NCI-H510A (cell line): ENCODE data around the gene KIAA1671.
"Not testable (repeated sequence)": the region's sequence is repeated elsewhere in the genome, so short reads cannot be mapped to it uniquely, and the experiment has no call there.

ENCODE experiments used
- DNase-seq: peaks from one replicate; lab custom pipeline; 2025; lab: John Stamatoyannopoulos, UW

Gene KIAA1671

GRCh38 chr22:25172153-25172552, 219.6 kb downstream of the KIAA1671 start:
- no peak for DNase-seq

GRCh38 chr22:25174156-25174887, 221.8 kb downstream of the KIAA1671 start:
- DNase-seq: no peak

- no peak for DNase-seq
These were observed 222.4 kb downstream of the KIAA1671 start for GRCh38 chr22:25174888-25175411.

GRCh38 chr22:25176175-25176574, 223.7 kb downstream of the KIAA1671 start:
- DNase-seq: no peak

GRCh38 chr22:25176799-25177198, 224.3 kb downstream of the KIAA1671 start:
- no peak for DNase-seq

GRCh38 chr22:25177226-25177625, 224.7 kb downstream of the KIAA1671 start:
- DNase-seq: no peak

GRCh38 chr22:25177895-25178294, 225.4 kb downstream of the KIAA1671 start:
- DNase-seq: no peak

- DNase-seq: not testable (repeated sequence)
These were observed 225.8 kb downstream of the KIAA1671 start for GRCh38 chr22:25178348-25178747.

GRCh38 chr22:25178869-25179631, 226.5 kb downstream of the KIAA1671 start:
- DNase-seq: not testable (repeated sequence)

GRCh38 chr22:25182131-25183110, 229.9 kb downstream of the KIAA1671 start:
- no peak for DNase-seq

- DNase-seq: no peak
These were observed 231.6 kb downstream of the KIAA1671 start for GRCh38 chr22:25183949-25184619.

- no peak for DNase-seq
These were observed 233.6 kb downstream of the KIAA1671 start for GRCh38 chr22:25186140-25186539.

- DNase-seq: no peak
These were observed 235.0 kb downstream of the KIAA1671 start for GRCh38 chr22:25187469-25187868.

- DNase-seq: no peak
These were observed 239.9 kb downstream of the KIAA1671 start for GRCh38 chr22:25192406-25192805.

GRCh38 chr22:25193130-25193529, 240.6 kb downstream of the KIAA1671 start:
- DNase-seq: no peak

- DNase-seq: no peak
These were observed 241.0 kb downstream of the KIAA1671 start for GRCh38 chr22:25193548-25193947.

GRCh38 chr22:25196326-25196725, 243.8 kb downstream of the KIAA1671 start:
- DNase-seq: no peak

GRCh38 chr22:25197340-25197739, 244.8 kb downstream of the KIAA1671 start:
- no peak for DNase-seq

GRCh38 chr22:25199731-25200520, 247.4 kb downstream of the KIAA1671 start, which contains the start of gene CRYBB3:
Gene CRYBB3 (plus strand): TSS chr22:25199858. CDS start chr22:25201397, 1,539 bp downstream.
- no peak for DNase-seq

GRCh38 chr22:25200967-25201366, 248.5 kb downstream of the KIAA1671 start:
- no peak for DNase-seq
